ENCODE data around the gene GNG14.

Gene GNG14

GRCh38 chr19:12656899-12657571 is 30.8 kb upstream of the GNG14 start:
- H3K4me3 ChIP-seq (ENCODE audit: control insufficient read depth, low read depth, low read length) = no peak overlapping the region
- no peak for DNase-seq (ENCODE audit: low read depth)
- TF ChIP-seq CTCF (conservative IDR thresholded peaks at IDR 0.05; ENCODE audit: control insufficient read depth, insufficient read depth, low read depth, low read length) = no peak

- DNase-seq (ENCODE audit: low read depth) = no peak
- H3K4me3 ChIP-seq (ENCODE audit: control insufficient read depth, low read depth, low read length) = no peak overlapping the region
- no peak for TF ChIP-seq CTCF (conservative IDR thresholded peaks at IDR 0.05; ENCODE audit: control insufficient read depth, insufficient read depth, low read depth, low read length)
These were observed 29.8 kb upstream of the GNG14 start for GRCh38 chr19:12657966-12658365.

- no peak overlapping the region for H3K4me3 ChIP-seq (ENCODE audit: control insufficient read depth, low read depth, low read length)
- no peak for DNase-seq (ENCODE audit: low read depth)
- no peak for TF ChIP-seq CTCF (conservative IDR thresholded peaks at IDR 0.05; ENCODE audit: control insufficient read depth, insufficient read depth, low read depth, low read length)
These were observed 26.8 kb upstream of the GNG14 start for GRCh38 chr19:12660980-12661379.

GRCh38 chr19:12664406-12665280 is 23.2 kb upstream of the GNG14 start:
- TF ChIP-seq CTCF (conservative IDR thresholded peaks at IDR 0.05; ENCODE audit: control insufficient read depth, insufficient read depth, low read depth, low read length) = no peak

GRCh38 chr19:12665281-12665573 is 22.6 kb upstream of the GNG14 start:
- no peak for DNase-seq (ENCODE audit: low read depth)
- no peak for TF ChIP-seq CTCF (conservative IDR thresholded peaks at IDR 0.05; ENCODE audit: control insufficient read depth, insufficient read depth, low read depth, low read length)
- no peak overlapping the region for H3K4me3 ChIP-seq (ENCODE audit: control insufficient read depth, low read depth, low read length)

More at GRCh38 chr19:12664406-12665280, 23.2 kb upstream of the GNG14 start:
- H3K4me3 ChIP-seq (ENCODE audit: control insufficient read depth, low read depth, low read length) = no peak overlapping the region
- peak; percentile 35 for DNase-seq (ENCODE audit: low read depth)

- DNase-seq (ENCODE audit: low read depth) = no peak
- peak overlapping the region; percentile 68 for H3K4me3 ChIP-seq (ENCODE audit: control insufficient read depth, low read depth, low read length)
- TF ChIP-seq CTCF (conservative IDR thresholded peaks at IDR 0.05; ENCODE audit: control insufficient read depth, insufficient read depth, low read depth, low read length) = no peak
These were observed 22.0 kb upstream of the GNG14 start for GRCh38 chr19:12665671-12666264.
